GM12872 (cell line): ENCODE measurements around the gene ARHGAP33.

Experiments used
- TF ChIP-seq, protein P1 (sequence below): IDR thresholded peaks from 3 replicates; pipeline ENCODE4 v1.5.1; 2011; ENCODE audit warnings: low read depth, mild to moderate bottlenecking, low read length, moderate library complexity; ENCODE audit not compliant: insufficient read depth

Gene ARHGAP33

GRCh38 chr19:35754370-35755130, 20.8 kb upstream of the ARHGAP33 start:
- TF ChIP-seq, protein P1, sequence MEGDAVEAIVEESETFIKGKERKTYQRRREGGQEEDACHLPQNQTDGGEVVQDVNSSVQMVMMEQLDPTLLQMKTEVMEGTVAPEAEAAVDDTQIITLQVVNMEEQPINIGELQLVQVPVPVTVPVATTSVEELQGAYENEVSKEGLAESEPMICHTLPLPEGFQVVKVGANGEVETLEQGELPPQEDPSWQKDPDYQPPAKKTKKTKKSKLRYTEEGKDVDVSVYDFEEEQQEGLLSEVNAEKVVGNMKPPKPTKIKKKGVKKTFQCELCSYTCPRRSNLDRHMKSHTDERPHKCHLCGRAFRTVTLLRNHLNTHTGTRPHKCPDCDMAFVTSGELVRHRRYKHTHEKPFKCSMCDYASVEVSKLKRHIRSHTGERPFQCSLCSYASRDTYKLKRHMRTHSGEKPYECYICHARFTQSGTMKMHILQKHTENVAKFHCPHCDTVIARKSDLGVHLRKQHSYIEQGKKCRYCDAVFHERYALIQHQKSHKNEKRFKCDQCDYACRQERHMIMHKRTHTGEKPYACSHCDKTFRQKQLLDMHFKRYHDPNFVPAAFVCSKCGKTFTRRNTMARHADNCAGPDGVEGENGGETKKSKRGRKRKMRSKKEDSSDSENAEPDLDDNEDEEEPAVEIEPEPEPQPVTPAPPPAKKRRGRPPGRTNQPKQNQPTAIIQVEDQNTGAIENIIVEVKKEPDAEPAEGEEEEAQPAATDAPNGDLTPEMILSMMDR = no peak

GRCh38 chr19:35755131-35755549, 20.2 kb upstream of the ARHGAP33 start:
- TF ChIP-seq, protein P1 = no peak

- TF ChIP-seq, protein P1 = no peak
These were observed 19.6 kb upstream of the ARHGAP33 start for GRCh38 chr19:35755550-35756376.

DNA sequence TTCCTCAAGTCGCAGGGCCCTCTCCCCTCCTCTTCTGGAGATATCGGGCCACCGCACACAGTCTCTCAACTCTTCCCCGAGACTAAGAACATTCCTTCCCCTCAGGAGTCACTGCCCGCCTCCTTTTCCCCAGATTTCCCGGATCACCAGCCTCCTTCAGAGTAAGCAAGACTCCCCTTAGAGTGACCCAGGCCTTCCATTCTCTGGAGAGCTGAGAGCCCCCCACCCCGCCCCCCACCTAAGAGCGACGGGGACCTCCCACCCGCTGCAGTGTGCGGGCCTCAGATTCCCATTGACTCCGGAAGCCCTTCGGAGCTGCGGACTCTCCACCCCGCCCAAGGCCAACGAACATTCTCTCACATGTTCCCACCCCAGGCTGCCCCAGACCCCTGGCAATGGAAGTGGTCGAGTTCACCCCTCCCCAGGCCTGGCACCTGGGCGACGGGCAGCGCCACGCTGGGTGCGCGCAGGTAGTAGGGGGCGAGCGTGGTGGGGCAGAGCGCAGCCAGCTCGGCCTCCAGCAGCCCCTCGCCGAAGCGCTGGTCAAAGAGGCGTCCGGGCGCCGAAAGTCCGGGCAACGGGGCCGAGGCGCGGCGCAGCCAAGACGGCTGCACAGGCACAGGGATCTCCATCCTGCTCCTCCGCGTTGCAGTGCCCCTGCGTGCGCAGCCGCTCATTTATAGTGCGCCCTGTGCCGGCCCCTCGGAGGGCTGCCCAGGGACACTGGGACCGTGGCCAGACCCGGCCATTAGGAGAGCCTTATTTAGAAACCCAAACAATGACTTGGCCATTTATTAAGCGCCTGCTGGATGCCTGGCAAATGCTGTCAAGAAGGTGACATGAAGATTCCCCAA, 18.8 kb upstream of the ARHGAP33 start, which contains the start of gene HSPB6:
HSPB6 (minus strand) TSS at position 653 of the 854 bp plus-strand sequence; CDS start at position 632, 21 bp downstream.
- TF ChIP-seq, protein P1 = no peak

GRCh38 chr19:35757231-35757748, 18.1 kb upstream of the ARHGAP33 start:
- TF ChIP-seq, protein P1 = no peak

DNA sequence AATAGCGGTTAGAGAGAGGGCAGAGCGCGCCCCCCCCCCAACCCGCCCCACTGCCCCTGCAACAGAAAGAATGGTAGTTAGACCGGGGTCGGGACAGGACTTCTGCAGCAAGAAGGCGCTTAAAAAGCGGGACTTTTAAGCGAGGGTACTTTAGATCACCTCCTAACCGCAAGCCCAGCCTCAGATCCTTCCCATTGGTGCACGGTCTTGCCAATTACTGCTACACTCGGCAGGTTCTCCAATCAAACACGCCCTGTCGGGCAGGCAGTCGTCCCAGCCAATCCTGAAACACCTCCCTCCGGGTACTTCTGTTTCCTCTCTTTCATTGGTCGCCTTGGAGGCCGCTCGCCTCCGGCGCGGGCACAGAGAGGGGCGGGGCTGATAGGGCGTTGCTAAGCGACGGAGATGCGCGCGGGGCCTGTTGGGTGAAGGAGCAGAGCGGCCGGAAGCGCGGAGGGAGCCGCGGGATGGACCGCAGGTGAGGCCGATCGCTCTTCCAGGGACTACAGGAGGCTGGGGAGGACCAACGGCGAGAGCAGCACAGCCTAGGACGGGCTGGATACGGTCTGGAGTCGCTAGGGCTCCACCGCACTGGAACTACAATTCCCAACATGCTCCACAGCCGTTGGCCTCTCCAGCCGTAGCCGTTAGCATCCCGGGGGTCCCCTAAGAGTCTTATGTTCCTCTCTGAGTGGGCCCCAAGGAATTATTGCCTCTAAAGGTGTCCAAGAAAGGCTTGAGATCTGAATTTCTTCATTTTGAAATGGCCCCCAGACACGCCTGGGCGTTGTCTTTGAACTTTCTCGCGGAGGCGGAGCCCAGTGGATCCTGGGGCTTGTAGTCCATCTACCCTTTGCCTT, 17.4 kb upstream of the ARHGAP33 start, which contains the start of gene PROSER3:
PROSER3 (plus strand) TSS at position 428 of the 860 bp plus-strand sequence; CDS start at position 468, 40 bp downstream.
- TF ChIP-seq, protein P1 = no peak
